Vagina (tissue), 2 donors: ENCODE data around the gene WRAP53.

Experiments
- POLR2A ChIP-seq, 2 donors: fragments of 450-650 bp; IDR thresholded peaks; one replicate each; pipeline ENCODE4 v1.6.1; 2017; ENCODE audit warnings: antibody characterized with exemption in 2 of 2, mild to moderate bottlenecking in 2 of 2, moderate library complexity in 2 of 2
- TF ChIP-seq, protein P1 (sequence below), 3 experiments: fragments of 450-650 bp in 2 of 3; fragments of 200-600 bp in 1 of 3; sonication (generic) in 1 of 3; IDR thresholded peaks; one replicate each; pipeline ENCODE4 v1.5.1; 2017 to 2019; ENCODE audit warnings: antibody characterized with exemption in 3 of 3, mild to moderate bottlenecking in 2 of 3, moderate library complexity in 2 of 3

DNA sequence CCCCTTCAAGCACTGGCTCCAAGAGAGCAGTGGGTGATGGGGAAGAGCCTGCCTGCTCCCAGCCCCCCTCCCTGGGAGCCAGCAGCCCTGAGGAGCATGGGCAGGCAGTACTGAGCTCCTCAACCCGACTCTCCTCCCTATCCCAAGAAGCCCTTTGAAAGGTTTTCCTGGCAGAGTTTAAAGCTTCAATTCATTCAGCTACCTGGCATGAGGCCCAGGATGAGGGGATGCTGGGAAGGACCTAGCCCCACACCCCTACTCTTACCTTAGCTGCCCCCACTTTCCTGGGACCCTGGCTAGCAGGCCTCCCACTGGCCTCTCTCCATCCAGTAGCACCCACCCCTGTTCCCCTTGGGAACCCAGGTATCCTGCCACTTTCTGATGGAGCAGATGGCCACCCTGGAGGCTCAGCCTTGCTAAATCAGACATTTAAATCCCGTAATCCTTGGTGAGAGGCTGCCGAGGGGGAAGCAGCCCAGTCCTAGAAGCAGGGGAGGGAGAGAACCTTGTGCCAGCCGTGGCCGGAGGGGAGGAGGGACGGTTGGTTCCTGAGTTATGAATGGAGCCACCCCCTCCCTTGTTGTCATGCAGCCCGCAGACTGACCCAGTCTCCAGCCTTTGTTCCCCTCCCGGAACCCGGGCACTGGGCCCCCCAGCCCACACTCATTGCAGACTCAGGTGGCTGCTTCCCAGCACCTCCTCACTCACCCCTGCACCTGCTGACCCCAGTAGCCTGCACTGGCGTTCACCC is 20.4 kb upstream of the WRAP53 start:
- no peak for TF ChIP-seq POLR2A (IDR thresholded peaks at IDR 0.05)
- TF ChIP-seq, protein P1, sequence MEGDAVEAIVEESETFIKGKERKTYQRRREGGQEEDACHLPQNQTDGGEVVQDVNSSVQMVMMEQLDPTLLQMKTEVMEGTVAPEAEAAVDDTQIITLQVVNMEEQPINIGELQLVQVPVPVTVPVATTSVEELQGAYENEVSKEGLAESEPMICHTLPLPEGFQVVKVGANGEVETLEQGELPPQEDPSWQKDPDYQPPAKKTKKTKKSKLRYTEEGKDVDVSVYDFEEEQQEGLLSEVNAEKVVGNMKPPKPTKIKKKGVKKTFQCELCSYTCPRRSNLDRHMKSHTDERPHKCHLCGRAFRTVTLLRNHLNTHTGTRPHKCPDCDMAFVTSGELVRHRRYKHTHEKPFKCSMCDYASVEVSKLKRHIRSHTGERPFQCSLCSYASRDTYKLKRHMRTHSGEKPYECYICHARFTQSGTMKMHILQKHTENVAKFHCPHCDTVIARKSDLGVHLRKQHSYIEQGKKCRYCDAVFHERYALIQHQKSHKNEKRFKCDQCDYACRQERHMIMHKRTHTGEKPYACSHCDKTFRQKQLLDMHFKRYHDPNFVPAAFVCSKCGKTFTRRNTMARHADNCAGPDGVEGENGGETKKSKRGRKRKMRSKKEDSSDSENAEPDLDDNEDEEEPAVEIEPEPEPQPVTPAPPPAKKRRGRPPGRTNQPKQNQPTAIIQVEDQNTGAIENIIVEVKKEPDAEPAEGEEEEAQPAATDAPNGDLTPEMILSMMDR (IDR thresholded peaks at IDR 0.05), result no peak
